Measurements from ENCODE around the gene GCC2.
A peak's percentile ranks its signal among the peaks of the same experiment; 100 is the strongest.

GCC2 gene

GRCh38 chr2:108533832-108534583 is 85.0 kb downstream of the GCC2 start, which contains the start of gene LIMS1:
LIMS1 (plus strand) TSS chr2:108534470; CDS start chr2:108534563, 93 bp downstream.
- Histone ChIP-seq H3K4me3 (ENCODE audit: low read length) (peak within 1 kb of the TSS; percentile 86), H3K9ac (ENCODE audit: low read depth, low read length) (peak within 1 kb of the TSS; percentile 92), H3K4me2 (ENCODE audit: low read length) (peak within 1 kb of the TSS; percentile 94), H3K27me3 (ENCODE audit: control insufficient read depth, insufficient read depth, low read length) (no peaks in the 10 kb centered on the region), H3K9me3 (replicated peaks; ENCODE audit: low read length) (no peaks in the 10 kb centered on the region), H3K4me1 (ENCODE audit: control insufficient read depth, insufficient read depth, low read length) (peaks cover 25% of the 10 kb centered on the region), H3K36me3 (ENCODE audit: insufficient read depth, low read length) (no peaks in the 10 kb centered on the region)

- Histone ChIP-seq H3K4me2 (ENCODE audit: low read length) (peak overlapping the region; percentile 94), H3K9me3 (replicated peaks; ENCODE audit: low read length) (no peaks in the 10 kb centered on the region), H3K4me1 (ENCODE audit: control insufficient read depth, insufficient read depth, low read length) (peaks cover 25% of the 10 kb centered on the region), H3K36me3 (ENCODE audit: insufficient read depth, low read length) (no peaks in the 10 kb centered on the region), H3K4me3 (ENCODE audit: low read length) (peak overlapping the region; percentile 86), H3K27me3 (ENCODE audit: control insufficient read depth, insufficient read depth, low read length) (no peaks in the 10 kb centered on the region), H3K9ac (ENCODE audit: low read depth, low read length) (peak overlapping the region; percentile 92)
These were observed 85.8 kb downstream of the GCC2 start for GRCh38 chr2:108534584-108535356.

- Histone ChIP-seq H3K27me3 (ENCODE audit: control insufficient read depth, insufficient read depth, low read length) (no peaks in the 10 kb centered on the region), H3K9ac (ENCODE audit: low read depth, low read length) (peak overlapping the region; percentile 92), H3K36me3 (ENCODE audit: insufficient read depth, low read length) (no peaks in the 10 kb centered on the region), H3K4me3 (ENCODE audit: low read length) (peak overlapping the region; percentile 86), H3K9me3 (replicated peaks; ENCODE audit: low read length) (no peaks in the 10 kb centered on the region), H3K4me2 (ENCODE audit: low read length) (peak overlapping the region; percentile 94), H3K4me1 (ENCODE audit: control insufficient read depth, insufficient read depth, low read length) (peaks cover 25% of the 10 kb centered on the region)
These were observed 86.3 kb downstream of the GCC2 start for GRCh38 chr2:108535357-108535631.

GRCh38 chr2:108536133-108536780 is 87.3 kb downstream of the GCC2 start:
- Histone ChIP-seq H3K27me3 (ENCODE audit: control insufficient read depth, insufficient read depth, low read length) (no peaks in the 10 kb centered on the region), H3K36me3 (ENCODE audit: insufficient read depth, low read length) (no peaks in the 10 kb centered on the region), H3K4me3 (ENCODE audit: low read length) (peak overlapping the region; percentile 86), H3K9me3 (replicated peaks; ENCODE audit: low read length) (no peaks in the 10 kb centered on the region), H3K9ac (ENCODE audit: low read depth, low read length) (peak overlapping the region; percentile 92), H3K4me1 (ENCODE audit: control insufficient read depth, insufficient read depth, low read length) (peaks cover 25% of the 10 kb centered on the region), H3K4me2 (ENCODE audit: low read length) (peak overlapping the region; percentile 94)

- H3K4me2 ChIP-seq (ENCODE audit: low read length), result peak overlapping the region; percentile 94
- H3K4me3 ChIP-seq (ENCODE audit: low read length), result no peak overlapping the region
- H3K36me3 ChIP-seq (ENCODE audit: insufficient read depth, low read length), result no peaks in the 10 kb centered on the region
- H3K9ac ChIP-seq (ENCODE audit: low read depth, low read length), result no peak overlapping the region
- H3K9me3 ChIP-seq (replicated peaks; ENCODE audit: low read length), result no peaks in the 10 kb centered on the region
- H3K27me3 ChIP-seq (ENCODE audit: control insufficient read depth, insufficient read depth, low read length), result no peaks in the 10 kb centered on the region
- H3K4me1 ChIP-seq (ENCODE audit: control insufficient read depth, insufficient read depth, low read length), result peaks cover 32% of the 10 kb centered on the region
These were observed 87.9 kb downstream of the GCC2 start for GRCh38 chr2:108536911-108537310.

- Histone ChIP-seq H3K9me3 (replicated peaks; ENCODE audit: low read length) (no peaks in the 10 kb centered on the region), H3K9ac (ENCODE audit: low read depth, low read length) (no peak overlapping the region), H3K4me1 (ENCODE audit: control insufficient read depth, insufficient read depth, low read length) (peaks cover 38% of the 10 kb centered on the region), H3K27me3 (ENCODE audit: control insufficient read depth, insufficient read depth, low read length) (no peaks in the 10 kb centered on the region), H3K4me2 (ENCODE audit: low read length) (no peak overlapping the region), H3K4me3 (ENCODE audit: low read length) (no peak overlapping the region), H3K36me3 (ENCODE audit: insufficient read depth, low read length) (no peaks in the 10 kb centered on the region)
These were observed 89.1 kb downstream of the GCC2 start for GRCh38 chr2:108538000-108538625.

- Histone ChIP-seq H3K9me3 (replicated peaks; ENCODE audit: low read length) (no peaks in the 10 kb centered on the region), H3K27me3 (ENCODE audit: control insufficient read depth, insufficient read depth, low read length) (no peaks in the 10 kb centered on the region), H3K36me3 (ENCODE audit: insufficient read depth, low read length) (no peaks in the 10 kb centered on the region), H3K4me3 (ENCODE audit: low read length) (no peak overlapping the region), H3K9ac (ENCODE audit: low read depth, low read length) (no peak overlapping the region), H3K4me1 (ENCODE audit: control insufficient read depth, insufficient read depth, low read length) (peaks cover 30% of the 10 kb centered on the region), H3K4me2 (ENCODE audit: low read length) (no peak overlapping the region)
These were observed 92.4 kb downstream of the GCC2 start for GRCh38 chr2:108541451-108541850.

- Histone ChIP-seq H3K27me3 (ENCODE audit: control insufficient read depth, insufficient read depth, low read length) (no peaks in the 10 kb centered on the region), H3K9ac (ENCODE audit: low read depth, low read length) (no peak overlapping the region), H3K4me1 (ENCODE audit: control insufficient read depth, insufficient read depth, low read length) (peaks cover 24% of the 10 kb centered on the region), H3K9me3 (replicated peaks; ENCODE audit: low read length) (no peaks in the 10 kb centered on the region), H3K4me2 (ENCODE audit: low read length) (no peak overlapping the region), H3K36me3 (ENCODE audit: insufficient read depth, low read length) (no peaks in the 10 kb centered on the region), H3K4me3 (ENCODE audit: low read length) (no peak overlapping the region)
These were observed 93.1 kb downstream of the GCC2 start for GRCh38 chr2:108542071-108542470.

- Histone ChIP-seq H3K9ac (ENCODE audit: low read depth, low read length) (no peak overlapping the region), H3K4me2 (ENCODE audit: low read length) (no peak overlapping the region), H3K36me3 (ENCODE audit: insufficient read depth, low read length) (no peaks in the 10 kb centered on the region), H3K27me3 (ENCODE audit: control insufficient read depth, insufficient read depth, low read length) (no peaks in the 10 kb centered on the region), H3K9me3 (replicated peaks; ENCODE audit: low read length) (no peaks in the 10 kb centered on the region), H3K4me3 (ENCODE audit: low read length) (no peak overlapping the region), H3K4me1 (ENCODE audit: control insufficient read depth, insufficient read depth, low read length) (peaks cover 7% of the 10 kb centered on the region)
These were observed 98.6 kb downstream of the GCC2 start for GRCh38 chr2:108547606-108548005.

GRCh38 chr2:108548208-108549003 is 99.4 kb downstream of the GCC2 start:
- Histone ChIP-seq H3K9ac (ENCODE audit: low read depth, low read length) (no peak overlapping the region), H3K9me3 (replicated peaks; ENCODE audit: low read length) (no peaks in the 10 kb centered on the region), H3K36me3 (ENCODE audit: insufficient read depth, low read length) (no peaks in the 10 kb centered on the region), H3K4me3 (ENCODE audit: low read length) (no peak overlapping the region), H3K27me3 (ENCODE audit: control insufficient read depth, insufficient read depth, low read length) (no peaks in the 10 kb centered on the region), H3K4me1 (ENCODE audit: control insufficient read depth, insufficient read depth, low read length) (peaks cover 13% of the 10 kb centered on the region), H3K4me2 (ENCODE audit: low read length) (peak overlapping the region; percentile 3)

- Histone ChIP-seq H3K9me3 (replicated peaks; ENCODE audit: low read length) (no peaks in the 10 kb centered on the region), H3K9ac (ENCODE audit: low read depth, low read length) (no peak overlapping the region), H3K36me3 (ENCODE audit: insufficient read depth, low read length) (no peaks in the 10 kb centered on the region), H3K4me2 (ENCODE audit: low read length) (no peak overlapping the region), H3K4me3 (ENCODE audit: low read length) (no peak overlapping the region), H3K27me3 (ENCODE audit: control insufficient read depth, insufficient read depth, low read length) (no peaks in the 10 kb centered on the region), H3K4me1 (ENCODE audit: control insufficient read depth, insufficient read depth, low read length) (peaks cover 16% of the 10 kb centered on the region)
These were observed 103.6 kb downstream of the GCC2 start for GRCh38 chr2:108552566-108552965.

Data from skeletal muscle satellite cell (primary cell).